Measurements from ENCODE around the gene RBM18.

- TF ChIP-seq CTCF (IDR thresholded peaks at IDR 0.05) (no peak), POLR2A (IDR thresholded peaks at IDR 0.05; ENCODE audit: low read depth) (no peak), POLR2AphosphoS5 (IDR thresholded peaks at IDR 0.05) (no peak), EP300 (IDR thresholded peaks at IDR 0.05) (no peak)
Measured at GRCh38 chr9:122197882-122198281, 66.8 kb downstream of the RBM18 start.

Data from esophagus muscularis mucosa (tissue), 4 donors.